ENCODE measurements around the gene OR2S2. TPM values are rescaled to one million over a fixed set of nuclear protein-coding genes. Genes with fewer than 3 reads are reported as not detected.

OR2S2 gene
- total RNA-seq, 1 donor, result not detected

DNA sequence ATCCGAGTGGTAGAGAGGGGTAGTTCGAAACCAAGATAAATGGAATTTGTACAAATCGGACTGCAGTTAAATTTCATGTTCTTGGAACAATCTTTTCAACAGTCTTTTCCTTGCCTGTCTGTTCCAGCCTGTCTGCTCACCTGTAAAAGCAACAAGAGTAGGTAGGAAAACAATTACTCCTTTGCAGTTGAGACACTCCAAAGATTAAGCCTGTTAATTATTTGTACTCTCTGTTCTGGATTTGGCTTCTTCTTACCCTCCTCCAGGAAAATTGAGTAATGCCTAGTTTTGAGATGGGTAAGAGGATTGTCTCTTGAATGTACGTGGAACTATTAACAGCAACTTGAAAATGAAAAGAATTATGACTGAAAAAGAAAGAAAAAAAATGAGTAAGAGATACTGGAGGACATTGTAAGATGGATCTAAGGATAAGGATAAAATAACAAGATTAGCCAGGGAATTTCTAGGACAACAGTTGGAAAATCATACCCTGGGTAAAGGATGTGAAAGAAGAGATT lies 24.3 kb downstream of the OR2S2 start:
- TF ChIP-seq, protein P1, sequence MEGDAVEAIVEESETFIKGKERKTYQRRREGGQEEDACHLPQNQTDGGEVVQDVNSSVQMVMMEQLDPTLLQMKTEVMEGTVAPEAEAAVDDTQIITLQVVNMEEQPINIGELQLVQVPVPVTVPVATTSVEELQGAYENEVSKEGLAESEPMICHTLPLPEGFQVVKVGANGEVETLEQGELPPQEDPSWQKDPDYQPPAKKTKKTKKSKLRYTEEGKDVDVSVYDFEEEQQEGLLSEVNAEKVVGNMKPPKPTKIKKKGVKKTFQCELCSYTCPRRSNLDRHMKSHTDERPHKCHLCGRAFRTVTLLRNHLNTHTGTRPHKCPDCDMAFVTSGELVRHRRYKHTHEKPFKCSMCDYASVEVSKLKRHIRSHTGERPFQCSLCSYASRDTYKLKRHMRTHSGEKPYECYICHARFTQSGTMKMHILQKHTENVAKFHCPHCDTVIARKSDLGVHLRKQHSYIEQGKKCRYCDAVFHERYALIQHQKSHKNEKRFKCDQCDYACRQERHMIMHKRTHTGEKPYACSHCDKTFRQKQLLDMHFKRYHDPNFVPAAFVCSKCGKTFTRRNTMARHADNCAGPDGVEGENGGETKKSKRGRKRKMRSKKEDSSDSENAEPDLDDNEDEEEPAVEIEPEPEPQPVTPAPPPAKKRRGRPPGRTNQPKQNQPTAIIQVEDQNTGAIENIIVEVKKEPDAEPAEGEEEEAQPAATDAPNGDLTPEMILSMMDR (IDR thresholded peaks at IDR 0.05; ENCODE audit: insufficient read depth, low read length), result no peak
- no peak overlapping the region for H3K4me3 ChIP-seq (ENCODE audit: low read depth, low read length)
- DNase-seq (ENCODE audit: low read depth), result peak; percentile 49

DNA sequence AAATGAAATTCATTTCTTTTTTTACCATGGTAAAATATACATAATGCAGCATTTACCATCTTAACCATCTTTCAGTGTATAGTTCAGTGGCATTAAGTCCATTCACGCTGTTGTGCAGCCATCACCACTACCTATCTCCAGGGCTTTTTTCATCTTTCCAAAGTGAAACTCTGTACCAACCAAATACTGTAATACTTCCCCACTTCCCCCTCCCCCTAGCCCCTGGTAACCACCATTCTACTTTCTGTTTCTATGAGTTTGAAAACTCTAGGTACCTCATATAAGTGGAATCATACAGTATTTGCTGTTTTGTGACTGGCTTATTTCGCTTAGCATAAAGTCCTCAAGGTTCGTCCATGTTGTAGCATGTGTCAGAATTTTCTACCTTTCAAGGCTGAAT lies 25.2 kb downstream of the OR2S2 start:
- H3K4me3 ChIP-seq (ENCODE audit: low read depth, low read length), result no peak overlapping the region
- TF ChIP-seq, protein P1 (IDR thresholded peaks at IDR 0.05; ENCODE audit: insufficient read depth, low read length), result no peak
- DNase-seq (ENCODE audit: low read depth), result no peak

DNA sequence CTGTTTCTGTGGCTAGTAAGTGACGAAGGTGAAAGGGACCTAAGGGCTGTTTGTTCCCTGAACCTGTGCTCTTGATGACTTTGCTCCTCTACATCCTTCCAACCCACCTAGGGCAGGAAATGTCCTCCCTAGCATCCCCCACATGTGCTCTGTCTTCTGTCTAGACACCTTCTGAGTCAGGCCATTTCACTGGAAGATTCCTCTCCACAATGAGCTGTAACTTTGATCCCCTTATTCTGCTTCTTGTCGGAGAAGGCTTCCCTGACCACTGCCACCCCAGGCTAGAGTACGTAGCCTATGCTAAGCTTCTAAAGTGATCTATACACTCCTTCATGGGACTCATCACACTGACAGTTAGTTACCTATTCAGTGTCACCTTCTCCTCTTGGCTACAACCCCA lies 27.0 kb downstream of the OR2S2 start:
- no peak for DNase-seq (ENCODE audit: low read depth)
- TF ChIP-seq, protein P1 (IDR thresholded peaks at IDR 0.05; ENCODE audit: insufficient read depth, low read length), result no peak
- H3K4me3 ChIP-seq (ENCODE audit: low read depth, low read length), result no peak overlapping the region

DNA sequence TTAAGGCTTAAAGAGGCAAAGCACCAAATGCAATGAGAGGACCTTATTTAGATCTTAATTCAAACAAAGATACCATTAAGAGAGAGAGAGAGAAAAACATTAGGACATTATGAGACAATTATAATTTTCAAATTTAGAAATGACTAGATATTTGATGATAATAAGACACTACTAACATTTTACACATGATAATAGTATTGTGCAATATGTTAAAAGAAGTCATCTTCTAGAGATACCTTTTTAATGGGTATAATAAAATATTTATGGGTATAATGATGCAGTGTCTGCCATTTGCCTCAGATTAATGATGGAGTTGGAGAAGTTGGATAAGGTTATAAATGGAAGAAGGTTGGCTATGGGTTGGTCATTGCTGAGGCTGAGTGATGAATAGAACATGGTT lies 27.4 kb downstream of the OR2S2 start:
- DNase-seq (ENCODE audit: low read depth), result no peak
- TF ChIP-seq, protein P1 (IDR thresholded peaks at IDR 0.05; ENCODE audit: insufficient read depth, low read length), result no peak
- no peak overlapping the region for H3K4me3 ChIP-seq (ENCODE audit: low read depth, low read length)

DNA sequence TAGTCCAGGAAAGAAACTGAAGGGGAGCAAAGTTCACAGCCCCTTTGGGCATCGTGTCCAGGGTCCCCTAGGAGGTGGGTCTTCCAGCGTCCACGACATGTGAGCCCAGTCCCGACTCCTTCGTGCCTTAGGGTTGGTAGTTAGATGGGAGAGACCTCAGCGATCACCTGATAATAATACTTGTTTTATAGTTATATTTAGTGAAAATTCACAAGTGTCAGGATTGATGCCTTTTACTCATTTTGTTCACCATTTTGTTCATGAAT lies 28.6 kb downstream of the OR2S2 start:
- no peak for DNase-seq (ENCODE audit: low read depth)
- TF ChIP-seq, protein P1 (IDR thresholded peaks at IDR 0.05; ENCODE audit: insufficient read depth, low read length), result no peak
- H3K4me3 ChIP-seq (ENCODE audit: low read depth, low read length), result no peak overlapping the region

DNA sequence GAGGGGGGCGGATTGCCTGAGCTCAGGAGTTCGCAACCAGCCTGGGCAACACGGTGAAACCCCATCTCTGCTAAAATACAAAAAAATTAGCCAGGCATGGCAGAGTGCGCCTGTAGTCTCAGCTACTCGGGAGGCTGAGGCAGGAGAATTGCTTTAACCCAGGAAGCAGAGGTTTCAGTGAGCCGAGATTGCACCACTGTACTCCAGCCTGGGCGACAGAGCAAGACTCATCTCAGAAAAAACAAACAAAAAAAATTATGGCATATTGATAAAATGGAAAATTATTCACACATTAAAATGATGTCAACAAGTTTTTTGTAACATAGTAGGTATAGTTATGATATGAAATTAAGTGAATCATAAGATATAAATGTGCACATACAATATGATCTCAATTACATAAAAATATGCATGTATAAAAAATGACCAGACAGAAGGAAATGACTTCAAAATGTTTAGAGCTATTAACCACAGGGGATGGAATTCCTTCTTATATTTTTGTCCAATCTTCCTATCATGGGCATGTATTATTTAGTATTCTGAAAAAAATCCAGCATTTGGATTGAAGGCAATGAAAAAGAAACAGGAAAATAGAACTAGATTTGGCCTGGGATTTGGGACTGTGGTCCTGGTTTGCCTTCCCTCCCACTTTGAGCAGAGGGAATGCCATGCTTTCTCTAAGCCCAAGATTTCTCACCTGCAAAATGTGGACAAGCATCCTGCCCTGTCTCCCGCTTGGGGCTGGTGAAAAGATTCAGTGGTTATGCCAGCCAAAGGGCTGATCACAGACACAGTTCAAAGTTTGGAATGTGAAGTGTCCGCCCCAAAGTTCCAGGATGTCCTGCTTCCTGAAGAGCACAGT lies 29.1 kb downstream of the OR2S2 start:
- no peak for DNase-seq (ENCODE audit: low read depth)
- no peak overlapping the region for H3K4me3 ChIP-seq (ENCODE audit: low read depth, low read length)
- TF ChIP-seq, protein P1 (IDR thresholded peaks at IDR 0.05; ENCODE audit: insufficient read depth, low read length), result no peak
